Measurements from ENCODE around the gene LRMDA. TPM values are rescaled to one million over a fixed set of nuclear protein-coding genes. Genes with fewer than 3 reads are reported as not detected.

LRMDA gene
- total RNA-seq, 1 experiment from 2014 or later = 1.2 TPM

DNA sequence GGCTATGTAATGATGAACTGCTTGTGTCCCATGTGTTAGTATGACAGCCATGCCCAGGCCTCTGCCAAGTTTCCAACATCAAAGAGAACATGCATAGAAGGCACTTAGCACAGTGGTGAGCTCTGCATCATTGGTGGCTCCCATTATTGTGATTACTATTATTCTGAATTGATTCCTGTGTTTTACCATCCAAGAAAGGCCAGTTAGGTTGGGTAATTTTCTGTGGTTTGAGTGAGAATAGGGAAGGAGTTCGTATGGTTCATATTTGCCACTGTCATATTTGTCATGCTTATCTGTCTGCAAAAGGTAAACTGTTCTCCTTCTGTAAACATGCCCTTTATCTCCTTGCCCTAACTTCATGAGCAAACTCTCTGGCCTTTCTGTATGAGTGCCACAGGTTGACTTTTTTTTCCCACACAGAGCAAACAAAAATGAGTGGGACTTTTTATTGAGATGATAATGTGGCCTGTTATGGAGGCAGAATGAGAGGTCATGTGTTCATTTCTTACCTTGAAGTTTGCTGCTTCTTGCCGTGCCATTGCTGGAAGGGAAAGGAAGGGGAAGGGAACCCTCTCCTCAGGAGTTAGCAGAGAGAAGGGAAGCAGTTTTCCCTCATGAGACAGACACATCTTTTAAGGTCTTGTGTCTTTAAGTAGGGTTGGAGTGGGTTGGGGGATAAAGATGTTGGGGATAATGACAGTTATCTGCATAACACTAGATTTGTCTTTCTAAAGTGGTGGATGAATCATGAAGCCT, 301.9 kb downstream of the LRMDA start:
- H4K20me1 ChIP-seq (ENCODE audit: low read length) = no peaks in the 10 kb centered on the region
- no peaks in the 10 kb centered on the region for H3K36me3 ChIP-seq (ENCODE audit: low read depth, low read length)
- no TSS peak for BruUV-seq (replicated peaks)
- H3K9me2 ChIP-seq (replicated peaks; ENCODE audit: low read length) = 0 out of 2 replicates have a peak, but pooled peaks cover 4% of the 10 kb centered on the region
- ChIA-PET POLR2A (ENCODE audit: unreplicated experiment) (no interaction called here), CTCF (no interaction called here)
- no peaks in the 10 kb centered on the region for H3K9me3 ChIP-seq (ENCODE audit: low read length)
- peaks cover 35% of the 10 kb centered on the region for H3K27me3 ChIP-seq (ENCODE audit: low read length)
- H3K4me2 ChIP-seq (ENCODE audit: low read length) = no peak overlapping the region
- intact Hi-C loops (cut with micrococcal nuclease) = no loop called here
- no peaks in the 10 kb centered on the region for H3F3A ChIP-seq (ENCODE audit: low read length, unreplicated experiment)
- no peak for ATAC-seq
- H3K4me1 ChIP-seq (ENCODE audit: insufficient read depth, low read length) = no peaks in the 10 kb centered on the region
- no peaks in the 10 kb centered on the region for H3K79me2 ChIP-seq (ENCODE audit: low read length)
- no peak for DNase-seq
- no peak overlapping the region for H3K27ac ChIP-seq (ENCODE audit: low read length)
- H3K9ac ChIP-seq (ENCODE audit: low read length) = no peak overlapping the region
- TF ChIP-seq, protein P1, sequence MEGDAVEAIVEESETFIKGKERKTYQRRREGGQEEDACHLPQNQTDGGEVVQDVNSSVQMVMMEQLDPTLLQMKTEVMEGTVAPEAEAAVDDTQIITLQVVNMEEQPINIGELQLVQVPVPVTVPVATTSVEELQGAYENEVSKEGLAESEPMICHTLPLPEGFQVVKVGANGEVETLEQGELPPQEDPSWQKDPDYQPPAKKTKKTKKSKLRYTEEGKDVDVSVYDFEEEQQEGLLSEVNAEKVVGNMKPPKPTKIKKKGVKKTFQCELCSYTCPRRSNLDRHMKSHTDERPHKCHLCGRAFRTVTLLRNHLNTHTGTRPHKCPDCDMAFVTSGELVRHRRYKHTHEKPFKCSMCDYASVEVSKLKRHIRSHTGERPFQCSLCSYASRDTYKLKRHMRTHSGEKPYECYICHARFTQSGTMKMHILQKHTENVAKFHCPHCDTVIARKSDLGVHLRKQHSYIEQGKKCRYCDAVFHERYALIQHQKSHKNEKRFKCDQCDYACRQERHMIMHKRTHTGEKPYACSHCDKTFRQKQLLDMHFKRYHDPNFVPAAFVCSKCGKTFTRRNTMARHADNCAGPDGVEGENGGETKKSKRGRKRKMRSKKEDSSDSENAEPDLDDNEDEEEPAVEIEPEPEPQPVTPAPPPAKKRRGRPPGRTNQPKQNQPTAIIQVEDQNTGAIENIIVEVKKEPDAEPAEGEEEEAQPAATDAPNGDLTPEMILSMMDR (conservative IDR thresholded peaks at IDR 0.05; ENCODE audit: low read depth, low read length) = no peak
- no peak for TF ChIP-seq EZH2phosphoT487 (IDR thresholded peaks at IDR 0.05; ENCODE audit: borderline replicate concordance, low read length)
- TF ChIP-seq EZH2 (IDR thresholded peaks at IDR 0.05; ENCODE audit: low read length, unreplicated experiment) = no peak
- H3K4me3 ChIP-seq (ENCODE audit: low read length) = no peak overlapping the region
- no peak overlapping the region for H2AFZ ChIP-seq (ENCODE audit: low read length)

DNA sequence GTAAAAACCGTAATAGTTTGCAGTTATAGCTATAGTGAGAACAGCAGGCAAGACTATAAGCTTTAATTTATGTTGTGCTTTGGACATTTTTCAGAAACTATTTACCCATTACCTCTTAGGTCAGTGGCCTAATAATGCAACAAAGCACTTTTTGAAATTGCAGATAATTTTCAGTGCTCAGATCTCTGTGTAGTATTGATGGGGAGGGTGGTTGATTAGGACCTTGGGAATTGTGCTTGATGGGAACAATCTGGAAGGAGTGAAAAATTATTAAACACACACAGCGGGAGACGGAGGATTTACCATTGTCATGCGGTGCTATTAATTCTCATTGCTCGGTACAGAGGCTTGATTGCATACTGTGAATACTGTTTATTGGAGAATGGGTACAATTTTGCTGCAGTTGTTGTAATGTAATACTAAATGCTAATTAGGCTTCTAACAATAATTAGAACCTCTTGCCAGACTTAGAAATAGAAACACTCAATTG, 304.8 kb downstream of the LRMDA start:
- H3K9me2 ChIP-seq (replicated peaks; ENCODE audit: low read length) = 0 out of 2 replicates have a peak, but pooled peaks cover 4% of the 10 kb centered on the region
- CTCF ChIA-PET = no interaction called here
- no peak overlapping the region for H3K27ac ChIP-seq (ENCODE audit: low read length)
- BruUV-seq (replicated peaks) = no TSS peak
- H3K9me3 ChIP-seq (ENCODE audit: low read length) = no peaks in the 10 kb centered on the region
- H3K27me3 ChIP-seq (ENCODE audit: low read length) = peaks cover 63% of the 10 kb centered on the region
- no peaks in the 10 kb centered on the region for H4K20me1 ChIP-seq (ENCODE audit: low read length)
- no peak overlapping the region for H3K9ac ChIP-seq (ENCODE audit: low read length)
- intact Hi-C loops (cut with micrococcal nuclease) = no loop called here
- TF ChIP-seq, protein P1 (conservative IDR thresholded peaks at IDR 0.05; ENCODE audit: low read depth, low read length) = no peak
- TF ChIP-seq EZH2phosphoT487 (IDR thresholded peaks at IDR 0.05; ENCODE audit: borderline replicate concordance, low read length) (no peak), EZH2 (IDR thresholded peaks at IDR 0.05; ENCODE audit: low read length, unreplicated experiment) (no peak)
- ATAC-seq (no peak), DNase-seq (no peak)
- no peaks in the 10 kb centered on the region for H3F3A ChIP-seq (ENCODE audit: low read length, unreplicated experiment)
- POLR2A ChIA-PET (ENCODE audit: unreplicated experiment) = interaction anchor here (0.6 kb wide), 1 partner anchor 272 kb away, joined by 10 read pairs; no protein-coding TSS in a partner anchor
- no peaks in the 10 kb centered on the region for H3K4me1 ChIP-seq (ENCODE audit: insufficient read depth, low read length)
- H3K36me3 ChIP-seq (ENCODE audit: low read depth, low read length) = no peaks in the 10 kb centered on the region
- no peak overlapping the region for H3K4me2 ChIP-seq (ENCODE audit: low read length)
- no peak overlapping the region for H2AFZ ChIP-seq (ENCODE audit: low read length)
- H3K4me3 ChIP-seq (ENCODE audit: low read length) = no peak overlapping the region
- H3K79me2 ChIP-seq (ENCODE audit: low read length) = no peaks in the 10 kb centered on the region
